Measurements from ENCODE around the gene HOXA1.

DNA sequence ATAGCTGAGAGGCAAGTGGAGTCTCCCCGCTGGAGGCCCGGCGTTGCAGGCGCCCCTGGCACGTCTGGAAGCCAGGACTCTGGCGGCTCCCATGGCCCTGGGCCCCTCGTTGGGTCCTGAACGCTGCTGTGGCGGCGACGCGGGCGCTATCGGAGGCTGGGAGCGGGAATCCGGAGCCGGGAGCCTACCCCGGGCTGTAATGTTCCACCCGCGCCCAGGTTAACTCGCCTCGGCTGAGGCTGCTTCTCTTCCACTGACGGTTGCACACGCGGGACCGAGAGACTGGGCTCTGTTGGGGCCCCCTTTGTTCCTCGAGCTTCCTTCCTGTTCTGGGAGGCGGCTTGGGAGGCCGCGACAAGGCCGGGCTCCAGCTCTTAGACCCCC is 49.0 kb upstream of the HOXA1 start:
- TF ChIP-seq EZH2 (IDR thresholded peaks at IDR 0.05; ENCODE audit: borderline replicate concordance, low read depth, low read length, severe bottlenecking), result no peak
- no peak for TF ChIP-seq CTCF (IDR thresholded peaks at IDR 0.05; ENCODE audit: borderline replicate concordance, extremely low read depth, low read length, poor library complexity, severe bottlenecking)

Data from DND-41 (cell line).